HG03571 (cell line): ENCODE data around the gene NKD2.

Experiments used
- ATAC-seq: cut with Tn5 transposase; IDR thresholded peaks from one replicate; pipeline ENCODE4 v1.9.1; 2021; ENCODE audit not compliant: unreplicated experiment

The NKD2 gene

GRCh38 chr5:1028481-1029281, 20.1 kb downstream of the NKD2 start:
- ATAC-seq: no peak

GRCh38 chr5:1029282-1029944, 20.8 kb downstream of the NKD2 start:
- no peak for ATAC-seq

- no peak for ATAC-seq
These were observed 21.5 kb downstream of the NKD2 start for GRCh38 chr5:1029945-1030625.

- no peak for ATAC-seq
These were observed 22.2 kb downstream of the NKD2 start for GRCh38 chr5:1030801-1031271.

GRCh38 chr5:1031306-1031959, 22.8 kb downstream of the NKD2 start:
- no peak for ATAC-seq

GRCh38 chr5:1032011-1032410, 23.4 kb downstream of the NKD2 start:
- ATAC-seq: no peak

GRCh38 chr5:1032551-1033027, 24.0 kb downstream of the NKD2 start:
- no peak for ATAC-seq

GRCh38 chr5:1033178-1033577, 24.6 kb downstream of the NKD2 start:
- no peak for ATAC-seq

GRCh38 chr5:1033606-1034420, 25.2 kb downstream of the NKD2 start:
- no peak for ATAC-seq

- ATAC-seq: no peak
These were observed 25.9 kb downstream of the NKD2 start for GRCh38 chr5:1034421-1034905.

- no peak for ATAC-seq
These were observed 26.4 kb downstream of the NKD2 start for GRCh38 chr5:1034986-1035385.

- ATAC-seq: no peak
These were observed 27.1 kb downstream of the NKD2 start for GRCh38 chr5:1035421-1036405.

GRCh38 chr5:1036504-1037122, 28.0 kb downstream of the NKD2 start:
- no peak for ATAC-seq

GRCh38 chr5:1037123-1037670, 28.6 kb downstream of the NKD2 start:
- ATAC-seq: no peak

- no peak for ATAC-seq
These were observed 29.2 kb downstream of the NKD2 start for GRCh38 chr5:1037671-1038416.

- ATAC-seq: no peak
These were observed 30.0 kb downstream of the NKD2 start for GRCh38 chr5:1038417-1039209.

GRCh38 chr5:1039210-1039548, 30.6 kb downstream of the NKD2 start:
- ATAC-seq: no peak
